HepG2 (cell line): Measurements from ENCODE around the gene ZCRB1. TPM values are rescaled to one million over a fixed set of nuclear protein-coding genes. Genes with fewer than 3 reads are reported as not detected.
A peak's percentile ranks its signal among the peaks of the same experiment; 100 is the strongest.

Source experiments
- DMAP1 ChIP-seq: IDR thresholded peaks from 2 replicates; pipeline ENCODE4 v1.6.1; 2016
- EEA1 ChIP-seq: sonication (generic); formaldehyde crosslinking; IDR thresholded peaks from 2 replicates; pipeline ENCODE4 v1.5.1; 2020; ENCODE audit warnings: mild to moderate bottlenecking, missing genetic modification reagents, borderline replicate concordance
- GATAD2A ChIP-seq: IDR thresholded peaks from 2 replicates; pipeline ENCODE4 v1.6.1; 2016
- MTA3 ChIP-seq: sonication (generic); formaldehyde crosslinking; IDR thresholded peaks from 2 replicates; pipeline ENCODE4 v1.4.0; 2020; ENCODE audit warnings: missing genetic modification reagents
- NFRKB ChIP-seq: fragments of 450-650 bp; IDR thresholded peaks from 2 replicates; pipeline ENCODE4 v1.6.1; 2017
- PLRG1 ChIP-seq: fragments of 450-650 bp; conservative IDR thresholded peaks from 2 replicates; pipeline ENCODE4 v1.6.1; 2016
- RFXAP ChIP-seq: sonication (generic); formaldehyde crosslinking; IDR thresholded peaks from 2 replicates; pipeline ENCODE4 v1.4.0; 2020; ENCODE audit warnings: missing genetic modification reagents, borderline replicate concordance
- SMAD9 ChIP-seq: sonication (generic); formaldehyde crosslinking; IDR thresholded peaks from 2 replicates; pipeline ENCODE4 v1.5.1; 2020; ENCODE audit warnings: mild to moderate bottlenecking, missing genetic modification reagents
- SOX5 ChIP-seq: IDR thresholded peaks from 2 replicates; pipeline ENCODE4 v1.6.1; 2016; ENCODE audit warnings: borderline replicate concordance
- SSRP1 ChIP-seq: IDR thresholded peaks from 2 replicates; pipeline ENCODE4 v1.6.1; 2016; ENCODE audit warnings: control low read depth
- TP53 ChIP-seq: sonication (generic); formaldehyde crosslinking; conservative IDR thresholded peaks from 2 replicates; pipeline ENCODE4 v1.4.0; 2020; ENCODE audit warnings: missing genetic modification reagents
- XBP1 ChIP-seq: sonication (generic); formaldehyde crosslinking; IDR thresholded peaks from 2 replicates; pipeline ENCODE4 v1.5.0; 2020; ENCODE audit warnings: missing genetic modification reagents
- ZBTB20 ChIP-seq: sonication (generic); formaldehyde crosslinking; IDR thresholded peaks from 2 replicates; pipeline ENCODE4 v1.8.1; 2023; ENCODE audit warnings: missing genetic modification reagents, low read depth, mild to moderate bottlenecking, borderline replicate concordance
- ZNF34 ChIP-seq: sonication (generic); formaldehyde crosslinking; IDR thresholded peaks from 2 replicates; pipeline ENCODE4 v1.4.0; 2020; ENCODE audit warnings: mild to moderate bottlenecking, missing genetic modification reagents, borderline replicate concordance
- ZNF430 ChIP-seq: sonication (generic); formaldehyde crosslinking; IDR thresholded peaks from 2 replicates; pipeline ENCODE4 v1.9.0; 2021; ENCODE audit warnings: mild to moderate bottlenecking, missing genetic modification reagents
- ZNF451 ChIP-seq: sonication (generic); formaldehyde crosslinking; IDR thresholded peaks from 2 replicates; pipeline ENCODE4 v1.5.0; 2020; ENCODE audit warnings: mild to moderate bottlenecking, missing genetic modification reagents
- ZNF781 ChIP-seq: sonication (generic); formaldehyde crosslinking; IDR thresholded peaks from 2 replicates; pipeline ENCODE4 v1.5.1; 2020; ENCODE audit warnings: borderline replicate concordance, mild to moderate bottlenecking, missing genetic modification reagents; ENCODE audit errors: not compliant biosample characterization
- polyA plus RNA-seq, 8 experiments: library from polyadenylated mRNA; depleted of rRNA in 3 of 8; stranded (reverse) in 7 of 8; unstranded in 1 of 8; fragments of >200 nt; fragmentation: Illumina TruSeq in 4 of 8; extraction: Trizol in 4 of 8; gene quantifications; 2 replicates each; pipeline versions ENCODE4 v1.2.1 to v1.2.3, GENCODE V29; 2011 to 2016; ENCODE audit warnings: low read depth in 4 of 8, missing spikeins in 1 of 8, mixed read lengths in 1 of 8; ENCODE audit not compliant: insufficient read depth in 1 of 8
- total RNA-seq, 5 experiments: library from RNA; depleted of rRNA; stranded (reverse); fragments of >200 nt; fragmentation: Illumina TruSeq; extraction: Trizol; gene quantifications; 2 replicates each; pipeline ENCODE4 v1.2.3, GENCODE V29; 2016; ENCODE audit warnings: low read depth in 1 of 5
- TF ChIP-seq, protein P1 (sequence below): IDR thresholded peaks from 2 replicates; pipeline ENCODE4 v1.4.0; 2020; ENCODE audit warnings: mild to moderate bottlenecking, missing genetic modification reagents
- TF ChIP-seq, protein P2 (sequence below): sonication (generic); formaldehyde crosslinking; IDR thresholded peaks from 2 replicates; pipeline ENCODE4 v1.5.1; 2020; ENCODE audit warnings: mild to moderate bottlenecking, missing genetic modification reagents, borderline replicate concordance
- TF ChIP-seq, protein P3 (sequence below): IDR thresholded peaks from 2 replicates; pipeline ENCODE4 v1.6.1; 2016
- TF ChIP-seq, protein P4 (sequence below): sonication (generic); formaldehyde crosslinking; IDR thresholded peaks from 2 replicates; pipeline ENCODE4 v1.5.0; 2020; ENCODE audit warnings: missing genetic modification reagents, mild to moderate bottlenecking, borderline replicate concordance
- TF ChIP-seq, protein P5 (sequence below): sonication (generic); formaldehyde crosslinking; IDR thresholded peaks from 2 replicates; pipeline ENCODE4 v1.4.0; 2020; ENCODE audit warnings: missing genetic modification reagents; ENCODE audit errors: not compliant biosample characterization
- TF ChIP-seq, protein P6 (sequence below): sonication (generic); formaldehyde crosslinking; IDR thresholded peaks from 2 replicates; pipeline ENCODE4 v1.4.0; 2020; ENCODE audit warnings: missing genetic modification reagents, low read depth, mild to moderate bottlenecking, borderline replicate concordance

The ZCRB1 gene
- total and polyA plus RNA-seq, 2 of the 13 experiments (the other 11 are each of a cell fraction or from before 2014, with no cell fraction given) = 43.5 to 49.8 TPM

DNA sequence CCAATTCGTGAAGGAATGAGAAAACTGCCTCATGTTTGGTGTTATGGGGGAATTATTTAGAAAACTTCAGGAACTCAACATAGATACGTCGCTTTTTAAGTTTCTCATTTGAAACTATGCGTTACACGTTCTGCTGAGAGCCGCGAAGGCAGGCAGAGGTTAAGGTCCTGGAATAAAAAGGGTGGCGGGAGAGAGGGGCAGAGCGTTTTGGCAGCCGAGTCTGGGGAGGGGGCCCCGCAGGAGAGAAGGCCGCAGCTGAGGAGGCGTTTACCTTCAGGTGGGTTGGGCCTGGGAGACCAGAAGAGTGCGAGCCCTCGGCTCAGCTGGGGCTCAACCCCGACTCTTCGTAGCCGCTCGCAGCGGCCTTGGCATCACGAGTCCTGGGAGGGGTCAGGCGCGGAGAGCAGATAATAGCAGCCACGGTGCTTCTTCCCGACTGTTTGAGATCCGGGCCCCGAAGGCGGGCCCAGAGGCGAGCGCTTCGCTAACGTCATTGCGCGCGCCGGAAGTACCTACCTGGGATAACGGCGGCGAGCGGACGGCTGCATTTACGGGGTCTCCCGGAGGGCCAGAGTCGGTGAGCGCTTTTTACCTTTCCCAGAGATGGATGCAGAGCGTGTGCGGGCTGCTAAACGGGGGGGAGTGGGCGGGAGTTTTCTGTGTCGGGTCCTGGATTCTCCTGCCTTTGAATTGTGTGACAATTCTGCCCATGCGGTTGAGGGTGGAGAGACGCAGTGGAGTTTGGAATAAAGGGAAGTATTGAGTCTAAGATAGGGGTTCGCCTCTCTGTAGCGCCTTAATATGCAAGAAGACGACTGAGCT lies at the start of gene ZCRB1, which contains the start of gene PPHLN1 (continued):
- TF ChIP-seq ZNF451 = no peak
- no peak for TF ChIP-seq SMAD9 (CRISPR knock-in tag)
- no peak for TF ChIP-seq NFRKB
- TF ChIP-seq DMAP1 (CRISPR knock-in tag) = peak; percentile 30; the same call in 1 of the 2 replicates
- no peak for TF ChIP-seq MTA3
- TF ChIP-seq RFXAP (CRISPR knock-in tag) = peak; percentile 59; the same call in 1 of the 2 replicates
- TF ChIP-seq, protein P1, sequence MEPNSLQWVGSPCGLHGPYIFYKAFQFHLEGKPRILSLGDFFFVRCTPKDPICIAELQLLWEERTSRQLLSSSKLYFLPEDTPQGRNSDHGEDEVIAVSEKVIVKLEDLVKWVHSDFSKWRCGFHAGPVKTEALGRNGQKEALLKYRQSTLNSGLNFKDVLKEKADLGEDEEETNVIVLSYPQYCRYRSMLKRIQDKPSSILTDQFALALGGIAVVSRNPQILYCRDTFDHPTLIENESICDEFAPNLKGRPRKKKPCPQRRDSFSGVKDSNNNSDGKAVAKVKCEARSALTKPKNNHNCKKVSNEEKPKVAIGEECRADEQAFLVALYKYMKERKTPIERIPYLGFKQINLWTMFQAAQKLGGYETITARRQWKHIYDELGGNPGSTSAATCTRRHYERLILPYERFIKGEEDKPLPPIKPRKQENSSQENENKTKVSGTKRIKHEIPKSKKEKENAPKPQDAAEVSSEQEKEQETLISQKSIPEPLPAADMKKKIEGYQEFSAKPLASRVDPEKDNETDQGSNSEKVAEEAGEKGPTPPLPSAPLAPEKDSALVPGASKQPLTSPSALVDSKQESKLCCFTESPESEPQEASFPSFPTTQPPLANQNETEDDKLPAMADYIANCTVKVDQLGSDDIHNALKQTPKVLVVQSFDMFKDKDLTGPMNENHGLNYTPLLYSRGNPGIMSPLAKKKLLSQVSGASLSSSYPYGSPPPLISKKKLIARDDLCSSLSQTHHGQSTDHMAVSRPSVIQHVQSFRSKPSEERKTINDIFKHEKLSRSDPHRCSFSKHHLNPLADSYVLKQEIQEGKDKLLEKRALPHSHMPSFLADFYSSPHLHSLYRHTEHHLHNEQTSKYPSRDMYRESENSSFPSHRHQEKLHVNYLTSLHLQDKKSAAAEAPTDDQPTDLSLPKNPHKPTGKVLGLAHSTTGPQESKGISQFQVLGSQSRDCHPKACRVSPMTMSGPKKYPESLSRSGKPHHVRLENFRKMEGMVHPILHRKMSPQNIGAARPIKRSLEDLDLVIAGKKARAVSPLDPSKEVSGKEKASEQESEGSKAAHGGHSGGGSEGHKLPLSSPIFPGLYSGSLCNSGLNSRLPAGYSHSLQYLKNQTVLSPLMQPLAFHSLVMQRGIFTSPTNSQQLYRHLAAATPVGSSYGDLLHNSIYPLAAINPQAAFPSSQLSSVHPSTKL (CRISPR knock-in tag) = peak; percentile 62
- TF ChIP-seq ZNF781 (CRISPR knock-in tag) = peak; percentile 33
- TF ChIP-seq, protein P2, sequence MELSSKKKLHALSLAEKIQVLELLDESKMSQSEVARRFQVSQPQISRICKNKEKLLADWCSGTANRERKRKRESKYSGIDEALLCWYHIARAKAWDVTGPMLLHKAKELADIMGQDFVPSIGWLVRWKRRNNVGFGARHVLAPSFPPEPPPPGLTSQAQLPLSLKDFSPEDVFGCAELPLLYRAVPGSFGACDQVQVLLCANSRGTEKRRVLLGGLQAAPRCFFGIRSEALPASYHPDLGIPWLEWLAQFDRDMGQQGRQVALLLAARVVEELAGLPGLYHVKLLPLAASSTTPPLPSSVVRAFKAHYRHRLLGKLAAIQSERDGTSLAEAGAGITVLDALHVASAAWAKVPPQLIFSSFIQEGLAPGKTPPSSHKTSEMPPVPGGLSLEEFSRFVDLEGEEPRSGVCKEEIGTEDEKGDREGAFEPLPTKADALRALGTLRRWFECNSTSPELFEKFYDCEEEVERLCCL (CRISPR knock-in tag) = 0 out of 2 replicates have a peak, but pooled peaks have one; percentile 29
- no peak for TF ChIP-seq ZNF430 (CRISPR knock-in tag)
- TF ChIP-seq, protein P3, sequence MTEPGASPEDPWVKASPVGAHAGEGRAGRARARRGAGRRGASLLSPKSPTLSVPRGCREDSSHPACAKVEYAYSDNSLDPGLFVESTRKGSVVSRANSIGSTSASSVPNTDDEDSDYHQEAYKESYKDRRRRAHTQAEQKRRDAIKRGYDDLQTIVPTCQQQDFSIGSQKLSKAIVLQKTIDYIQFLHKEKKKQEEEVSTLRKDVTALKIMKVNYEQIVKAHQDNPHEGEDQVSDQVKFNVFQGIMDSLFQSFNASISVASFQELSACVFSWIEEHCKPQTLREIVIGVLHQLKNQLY = no peak
- TF ChIP-seq SSRP1 (CRISPR knock-in tag) = no peak
- TF ChIP-seq, protein P4, sequence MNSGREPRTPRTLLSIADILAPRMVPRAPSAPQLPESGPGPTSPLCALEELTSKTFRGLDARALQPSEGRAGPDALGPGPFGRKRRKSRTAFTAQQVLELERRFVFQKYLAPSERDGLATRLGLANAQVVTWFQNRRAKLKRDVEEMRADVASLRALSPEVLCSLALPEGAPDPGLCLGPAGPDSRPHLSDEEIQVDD = no peak
- TF ChIP-seq TP53 (CRISPR knock-in tag) = no peak
- TF ChIP-seq, protein P5, sequence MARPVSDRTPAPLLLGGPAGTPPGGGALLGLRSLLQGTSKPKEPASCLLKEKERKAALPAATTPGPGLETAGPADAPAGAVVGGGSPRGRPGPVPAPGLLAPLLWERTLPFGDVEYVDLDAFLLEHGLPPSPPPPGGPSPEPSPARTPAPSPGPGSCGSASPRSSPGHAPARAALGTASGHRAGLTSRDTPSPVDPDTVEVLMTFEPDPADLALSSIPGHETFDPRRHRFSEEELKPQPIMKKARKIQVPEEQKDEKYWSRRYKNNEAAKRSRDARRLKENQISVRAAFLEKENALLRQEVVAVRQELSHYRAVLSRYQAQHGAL (CRISPR knock-in tag) = peak; percentile 26
- TF ChIP-seq SOX5 (CRISPR knock-in tag) = 0 out of 2 replicates have a peak, but pooled peaks have one; percentile 11
- no peak for TF ChIP-seq GATAD2A (CRISPR knock-in tag)
- no peak for TF ChIP-seq ZNF34 (CRISPR knock-in tag)
- no peak for TF ChIP-seq PLRG1
- TF ChIP-seq, protein P6, sequence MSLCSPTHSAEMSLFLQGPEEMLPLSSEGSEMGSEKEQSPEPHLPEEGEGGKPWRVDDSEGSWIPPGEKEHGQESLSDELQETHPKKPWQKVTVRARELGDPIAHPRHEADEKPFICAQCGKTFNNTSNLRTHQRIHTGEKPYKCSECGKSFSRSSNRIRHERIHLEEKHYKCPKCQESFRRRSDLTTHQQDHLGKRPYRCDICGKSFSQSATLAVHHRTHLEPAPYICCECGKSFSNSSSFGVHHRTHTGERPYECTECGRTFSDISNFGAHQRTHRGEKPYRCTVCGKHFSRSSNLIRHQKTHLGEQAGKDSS = no peak
- TF ChIP-seq XBP1 = no peak
- TF ChIP-seq EEA1 (CRISPR knock-in tag) = no peak
- no peak; the same call in 1 of the 2 replicates for TF ChIP-seq ZBTB20
